ENCODE data around the gene PHYKPL.
"Not testable (repeated sequence)": the region's sequence is repeated elsewhere in the genome, so short reads cannot be mapped to it uniquely, and the experiment has no call there.

PHYKPL gene

GRCh38 chr5:178205749-178206047 lies 26.9 kb downstream of the PHYKPL start:
- no peak for DNase-seq

GRCh38 chr5:178204935-178205748 lies 27.5 kb downstream of the PHYKPL start:
- peak; percentile 20 for DNase-seq

GRCh38 chr5:178204182-178204934 lies 28.2 kb downstream of the PHYKPL start, which contains the start of gene HNRNPAB:
Gene HNRNPAB, plus strand, starts transcription at chr5:178204533. Its CDS starts 305 bp downstream, at chr5:178204838.
- peak; percentile 90 for DNase-seq

- DNase-seq: no peak
Measured at GRCh38 chr5:178203670-178204181, 28.9 kb downstream of the PHYKPL start.

- no peak for DNase-seq
Measured at GRCh38 chr5:178202541-178202940, 30.1 kb downstream of the PHYKPL start.

GRCh38 chr5:178201927-178202235 lies 30.7 kb downstream of the PHYKPL start:
- no peak for DNase-seq

GRCh38 chr5:178201221-178201926 lies 31.2 kb downstream of the PHYKPL start:
- DNase-seq: no peak

- DNase-seq: no peak
Measured at GRCh38 chr5:178199581-178200434, 32.8 kb downstream of the PHYKPL start.

- DNase-seq: no peak
Measured at GRCh38 chr5:178198706-178199105, 33.9 kb downstream of the PHYKPL start.

GRCh38 chr5:178198151-178198550 lies 34.5 kb downstream of the PHYKPL start:
- DNase-seq: not testable (repeated sequence)

GRCh38 chr5:178196986-178197385 lies 35.6 kb downstream of the PHYKPL start:
- DNase-seq: no peak

GRCh38 chr5:178196281-178196812 lies 36.3 kb downstream of the PHYKPL start:
- no peak for DNase-seq

- DNase-seq: no peak
Measured at GRCh38 chr5:178194026-178194425, 38.6 kb downstream of the PHYKPL start.

- no peak for DNase-seq
Measured at GRCh38 chr5:178193251-178193809, 39.3 kb downstream of the PHYKPL start.

GRCh38 chr5:178192787-178193186 lies 39.8 kb downstream of the PHYKPL start:
- no peak for DNase-seq

GRCh38 chr5:178192244-178192643 lies 40.4 kb downstream of the PHYKPL start:
- no peak for DNase-seq

GRCh38 chr5:178191661-178192060 lies 40.9 kb downstream of the PHYKPL start:
- DNase-seq: no peak

GRCh38 chr5:178189433-178189832 lies 43.2 kb downstream of the PHYKPL start:
- DNase-seq: no peak

GRCh38 chr5:178187014-178187413 lies 45.6 kb downstream of the PHYKPL start, which contains the start of gene GMCL2:
Gene GMCL2, minus strand, starts transcription at chr5:178187371. Its CDS starts 72 bp downstream, at chr5:178187299.
- no peak for DNase-seq

- no peak for DNase-seq
Measured at GRCh38 chr5:178186427-178186826, 46.2 kb downstream of the PHYKPL start.

GRCh38 chr5:178182158-178182876 lies 50.3 kb downstream of the PHYKPL start:
- DNase-seq: no peak
